Transverse colon (tissue), 4 donors: ENCODE measurements around the gene PLAC8L1. TPM values are rescaled to one million over a fixed set of nuclear protein-coding genes. Genes with fewer than 3 reads are reported as not detected.

Source experiments
- DNase-seq: peaks from one replicate; pipeline ENCODE4 v3.0.0-alpha.2; 2019
- H3K27ac ChIP-seq, 4 donors: fragments of 200-600 bp; sonication (generic); 2 replicates each; pipeline ENCODE4 v1.5.1; 2016 to 2018; ENCODE audit warnings: inconsistent platforms in 4 of 4
- H3K27me3 ChIP-seq: fragments of 200-600 bp; sonication (generic); 2 replicates; pipeline ENCODE4 v1.5.1; 2017; ENCODE audit warnings: inconsistent platforms
- H3K36me3 ChIP-seq, 4 donors: fragments of 200-600 bp; sonication (generic); 2 replicates each; pipeline ENCODE4 v1.5.1; 2017 to 2019; ENCODE audit warnings: inconsistent platforms in 4 of 4
- H3K4me1 ChIP-seq, 4 donors: fragments of 200-600 bp; sonication (generic); 2 replicates each; pipeline ENCODE4 v1.5.1; 2017 to 2020; ENCODE audit warnings: inconsistent platforms in 4 of 4
- H3K4me3 ChIP-seq, 4 donors: fragments of 200-600 bp; sonication (generic); 1 replicate in 1 of 4; 2 replicates in 3 of 4; pipeline versions ENCODE4 v1.5.1 to v1.6.1; 2017 to 2019; ENCODE audit warnings: inconsistent platforms in 4 of 4
- H3K9me3 ChIP-seq, 2 donors: fragments of 200-600 bp; sonication (generic); 2 replicates each; pipeline ENCODE4 v1.5.1; 2017 to 2019; ENCODE audit warnings: inconsistent platforms in 2 of 2
- EP300 ChIP-seq: sonication (generic); formaldehyde crosslinking; IDR thresholded peaks from one replicate; pipeline ENCODE4 v1.6.1; 2017; ENCODE audit warnings: antibody characterized with exemption, low read depth
- POLR2A ChIP-seq: fragments of 450-650 bp; IDR thresholded peaks from one replicate; pipeline ENCODE4 v1.6.1; 2016; ENCODE audit warnings: antibody characterized with exemption, mild to moderate bottlenecking, moderate library complexity
- POLR2AphosphoS5 ChIP-seq, 3 donors: sonication (generic); formaldehyde crosslinking; IDR thresholded peaks; one replicate each; pipeline ENCODE4 v1.6.1; 2016; ENCODE audit warnings: antibody characterized with exemption in 3 of 3
- WGBS, 2 donors: methylation state at CpG; one replicate each; pipeline ENCODE4 v1.1.5; 2018; ENCODE audit warnings: low coverage in 1 of 2; 5-methylcytosine and 5-hydroxymethylcytosine counted together
- in situ Hi-C, 4 donors: fragments of 200-750 bp; cut with MboI; loops; one replicate each; pipeline versions ENCODE4 v1.15.0 to v1.15.1; 2017; ENCODE audit warnings: low sequenced_read_pairs in 3 of 4, low pct_ligation_motif_present in 1 of 4, low pct_unique_long_range_greater_than_20kb in 1 of 4
- intact Hi-C: fragments of 100-400 bp; cut with DNase I; formaldehyde crosslinking; loops from one replicate; pipeline ENCODE4 v1.15.1; 2023; ENCODE audit warnings: low total_unique reads
- total RNA-seq, 4 donors: library from RNA; depleted of rRNA; stranded (reverse); fragments of >200 nt; gene quantifications; one replicate each; pipeline ENCODE4 v1.1.0, GENCODE V29; 2016
- TF ChIP-seq, protein P1 (sequence below), 5 experiments: fragments of 200-600 bp in 3 of 5; fragments of 450-650 bp in 2 of 5; sonication (generic) in 3 of 5; IDR thresholded peaks; 1 replicate in 2 of 5; 2 replicates in 3 of 5; pipeline ENCODE4 v1.5.1; 2016 to 2017; ENCODE audit warnings: antibody characterized with exemption in 5 of 5, inconsistent platforms in 3 of 5, mild to moderate bottlenecking in 2 of 5, moderate library complexity in 1 of 5

Gene PLAC8L1
- total RNA-seq, 4 donors from 2014 or later, result not detected

DNA sequence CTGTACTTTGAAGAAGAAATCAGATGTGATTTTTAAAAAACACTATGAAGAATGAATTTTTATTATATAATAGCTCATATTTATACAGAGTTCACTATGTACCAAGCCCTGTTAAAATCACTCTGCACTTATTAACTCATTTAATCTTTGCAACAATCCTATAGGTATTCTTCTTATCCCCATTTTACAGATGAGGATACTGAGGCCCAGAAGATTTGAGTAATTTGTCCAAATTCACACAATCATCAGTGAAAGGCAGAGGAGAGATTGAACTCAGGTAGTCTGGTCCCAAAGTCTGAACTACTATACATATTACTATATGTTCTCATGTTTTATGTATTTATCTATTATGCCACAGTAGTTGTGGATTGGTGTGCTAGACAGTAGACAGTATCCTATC lies 16.1 kb downstream of the PLAC8L1 start:
- in situ Hi-C loops, result no loop called here
- no peak for DNase-seq
- no peak overlapping the region for H3K27ac ChIP-seq

DNA sequence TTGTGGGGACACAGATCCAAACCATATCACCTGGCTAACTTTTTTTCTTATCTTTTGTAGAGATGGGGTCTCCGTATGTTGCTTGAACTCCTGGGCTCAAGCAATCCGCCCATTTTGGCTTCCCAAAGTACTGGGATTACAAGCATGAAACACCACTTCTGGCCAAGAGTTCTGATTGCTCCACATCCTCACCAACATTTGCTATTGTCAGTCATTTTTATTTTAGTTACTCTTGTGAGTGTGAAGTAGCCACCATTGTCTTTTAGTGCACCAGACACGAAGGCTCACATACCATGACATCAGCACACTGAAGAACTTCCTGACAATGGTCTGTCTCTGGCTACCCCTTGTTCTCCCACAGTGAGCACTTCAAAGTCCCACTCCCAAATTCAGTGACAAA lies 17.3 kb downstream of the PLAC8L1 start:
- Histone ChIP-seq H3K27me3 (no peaks in the 10 kb centered on the region), H3K4me3 (no peak overlapping the region), H3K36me3 (no peaks in the 10 kb centered on the region), H3K9me3 (no peaks in the 10 kb centered on the region), H3K4me1 (no peaks in the 10 kb centered on the region), H3K27ac (no peak overlapping the region)
- WGBS, 2 donors, result 86 to 93% methylated on average over 1 to 3 of the region's 3 CpGs
- no peak for DNase-seq
- TF ChIP-seq, protein P1, sequence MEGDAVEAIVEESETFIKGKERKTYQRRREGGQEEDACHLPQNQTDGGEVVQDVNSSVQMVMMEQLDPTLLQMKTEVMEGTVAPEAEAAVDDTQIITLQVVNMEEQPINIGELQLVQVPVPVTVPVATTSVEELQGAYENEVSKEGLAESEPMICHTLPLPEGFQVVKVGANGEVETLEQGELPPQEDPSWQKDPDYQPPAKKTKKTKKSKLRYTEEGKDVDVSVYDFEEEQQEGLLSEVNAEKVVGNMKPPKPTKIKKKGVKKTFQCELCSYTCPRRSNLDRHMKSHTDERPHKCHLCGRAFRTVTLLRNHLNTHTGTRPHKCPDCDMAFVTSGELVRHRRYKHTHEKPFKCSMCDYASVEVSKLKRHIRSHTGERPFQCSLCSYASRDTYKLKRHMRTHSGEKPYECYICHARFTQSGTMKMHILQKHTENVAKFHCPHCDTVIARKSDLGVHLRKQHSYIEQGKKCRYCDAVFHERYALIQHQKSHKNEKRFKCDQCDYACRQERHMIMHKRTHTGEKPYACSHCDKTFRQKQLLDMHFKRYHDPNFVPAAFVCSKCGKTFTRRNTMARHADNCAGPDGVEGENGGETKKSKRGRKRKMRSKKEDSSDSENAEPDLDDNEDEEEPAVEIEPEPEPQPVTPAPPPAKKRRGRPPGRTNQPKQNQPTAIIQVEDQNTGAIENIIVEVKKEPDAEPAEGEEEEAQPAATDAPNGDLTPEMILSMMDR (IDR thresholded peaks at IDR 0.05), result no peak
- TF ChIP-seq POLR2A (no peak), POLR2AphosphoS5 (IDR thresholded peaks at IDR 0.05) (no peak), EP300 (no peak)
- intact Hi-C loops, result no loop called here
- in situ Hi-C loops, result no loop called here

More for the DNA sequence above, 16.1 kb downstream of the PLAC8L1 start:
- Histone ChIP-seq H3K36me3 (no peaks in the 10 kb centered on the region), H3K4me3 (no peak overlapping the region), H3K9me3 (no peaks in the 10 kb centered on the region), H3K4me1 (no peaks in the 10 kb centered on the region), H3K27me3 (no peaks in the 10 kb centered on the region)
- TF ChIP-seq POLR2A (no peak), POLR2AphosphoS5 (IDR thresholded peaks at IDR 0.05) (no peak), EP300 (no peak)
- TF ChIP-seq, protein P1 (IDR thresholded peaks at IDR 0.05), result no peak
- intact Hi-C loops, result no loop called here

DNA sequence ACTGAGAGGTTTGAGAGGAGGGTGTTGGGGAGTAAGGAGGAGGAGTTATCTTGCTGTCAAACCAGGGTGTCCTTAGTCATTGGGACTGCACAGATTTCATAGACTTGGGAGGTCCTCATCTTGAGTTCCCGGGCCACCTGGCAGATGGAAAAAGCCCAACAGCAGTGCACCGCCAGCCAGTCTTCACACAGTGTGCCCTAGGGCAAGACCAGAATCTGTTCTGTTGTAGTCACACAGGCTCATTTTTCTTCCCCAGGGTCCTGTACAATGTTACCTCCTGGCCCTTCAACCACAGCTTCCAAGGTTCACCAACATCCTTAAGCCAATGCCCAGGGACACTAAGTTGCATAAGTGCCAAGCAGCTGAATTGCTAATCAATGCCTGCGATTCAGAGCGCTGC lies 21.0 kb downstream of the PLAC8L1 start:
- TF ChIP-seq POLR2AphosphoS5 (IDR thresholded peaks at IDR 0.05), result no peak
- no peak for TF ChIP-seq POLR2A
- no peak for TF ChIP-seq EP300
- TF ChIP-seq, protein P1 (IDR thresholded peaks at IDR 0.05), result no peak
- H3K27ac ChIP-seq, result no peak overlapping the region
- H3K27me3 ChIP-seq, result no peaks in the 10 kb centered on the region
- DNase-seq, result no peak
- intact Hi-C loops (no loop called here), in situ Hi-C loops (no loop called here)
- H3K4me1 ChIP-seq, result no peaks in the 10 kb centered on the region
- H3K4me3 ChIP-seq, result no peak overlapping the region
- no peaks in the 10 kb centered on the region for H3K36me3 ChIP-seq
- H3K9me3 ChIP-seq, result no peaks in the 10 kb centered on the region
- 95 to 100% methylated on average over 2 to 4 of the region's 4 CpGs for WGBS, 2 donors

DNA sequence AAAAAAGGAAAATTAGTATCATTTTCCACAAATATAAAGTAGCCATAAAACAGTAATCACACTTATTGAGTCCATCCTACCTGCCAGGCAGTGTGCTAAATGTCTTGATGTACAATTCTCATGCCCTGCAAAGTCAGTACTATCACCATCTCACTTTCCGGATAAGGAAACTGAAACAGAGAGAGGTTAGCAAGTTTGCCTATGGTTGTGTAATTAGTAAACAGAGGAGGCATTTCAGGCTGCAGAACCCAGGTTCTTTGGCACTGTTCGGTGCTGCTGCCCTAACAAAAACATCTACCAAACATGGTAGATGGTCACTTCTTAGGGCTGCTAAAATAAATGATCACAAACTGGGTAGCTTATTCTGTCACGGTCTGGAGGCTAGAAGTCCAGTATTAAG lies 22.6 kb downstream of the PLAC8L1 start:
- H3K4me1 ChIP-seq, result no peaks in the 10 kb centered on the region
- WGBS, 2 donors, result 68% methylated on average over 3 of the region's 3 CpGs; no CpG with 5 or more reads in 1 of the 2 donors
- in situ Hi-C loops (no loop called here), intact Hi-C loops (no loop called here)
- no peaks in the 10 kb centered on the region for H3K36me3 ChIP-seq
- no peaks in the 10 kb centered on the region for H3K9me3 ChIP-seq
- no peaks in the 10 kb centered on the region for H3K27me3 ChIP-seq
- H3K27ac ChIP-seq, result no peak overlapping the region
- TF ChIP-seq EP300, result no peak
- no peak for TF ChIP-seq POLR2AphosphoS5 (IDR thresholded peaks at IDR 0.05)
- TF ChIP-seq, protein P1 (IDR thresholded peaks at IDR 0.05), result no peak
- no peak for TF ChIP-seq POLR2A
- no peak for DNase-seq
- no peak overlapping the region for H3K4me3 ChIP-seq
